Subcutaneous adipose tissue (tissue), 4 donors: ENCODE data around the gene PLCD1. TPM values are rescaled to one million over a fixed set of nuclear protein-coding genes. Genes with fewer than 3 reads are reported as not detected.

Experiments
- total RNA-seq, 4 donors: library from RNA; depleted of rRNA; stranded (reverse); fragments of >200 nt; gene quantifications; one replicate each; pipeline ENCODE4 v1.1.0, GENCODE V29; 2016
- TF ChIP-seq, protein P1 (sequence below): fragments of 450-650 bp; IDR thresholded peaks from one replicate; pipeline ENCODE4 v1.5.1; 2016; ENCODE audit warnings: low read depth, mild to moderate bottlenecking, control low read depth, antibody characterized with exemption, moderate library complexity

The PLCD1 gene
- total RNA-seq, 4 donors from 2014 or later: 17.4 to 34.8 (median 25.2) TPM

DNA sequence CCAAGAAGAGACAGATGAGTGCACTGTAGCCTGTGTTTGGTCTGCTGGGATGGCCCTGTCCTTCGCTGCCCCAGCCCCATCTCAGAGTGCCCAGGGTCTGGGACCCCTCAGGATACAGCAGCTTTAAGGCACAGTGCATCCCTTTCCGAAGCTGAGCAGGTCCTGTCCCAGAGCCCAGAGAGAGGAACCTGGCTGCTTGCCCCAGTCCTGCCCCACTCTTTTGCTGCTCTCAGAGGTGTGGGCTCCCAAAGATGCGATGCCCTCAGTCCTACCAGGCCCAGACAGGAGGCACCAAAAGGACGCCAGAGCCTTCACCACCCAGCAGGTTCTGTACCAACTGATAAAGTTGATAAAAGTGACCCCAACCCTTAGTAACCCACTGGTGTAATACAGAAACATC is 8.2 kb downstream of the PLCD1 start:
- TF ChIP-seq, protein P1, sequence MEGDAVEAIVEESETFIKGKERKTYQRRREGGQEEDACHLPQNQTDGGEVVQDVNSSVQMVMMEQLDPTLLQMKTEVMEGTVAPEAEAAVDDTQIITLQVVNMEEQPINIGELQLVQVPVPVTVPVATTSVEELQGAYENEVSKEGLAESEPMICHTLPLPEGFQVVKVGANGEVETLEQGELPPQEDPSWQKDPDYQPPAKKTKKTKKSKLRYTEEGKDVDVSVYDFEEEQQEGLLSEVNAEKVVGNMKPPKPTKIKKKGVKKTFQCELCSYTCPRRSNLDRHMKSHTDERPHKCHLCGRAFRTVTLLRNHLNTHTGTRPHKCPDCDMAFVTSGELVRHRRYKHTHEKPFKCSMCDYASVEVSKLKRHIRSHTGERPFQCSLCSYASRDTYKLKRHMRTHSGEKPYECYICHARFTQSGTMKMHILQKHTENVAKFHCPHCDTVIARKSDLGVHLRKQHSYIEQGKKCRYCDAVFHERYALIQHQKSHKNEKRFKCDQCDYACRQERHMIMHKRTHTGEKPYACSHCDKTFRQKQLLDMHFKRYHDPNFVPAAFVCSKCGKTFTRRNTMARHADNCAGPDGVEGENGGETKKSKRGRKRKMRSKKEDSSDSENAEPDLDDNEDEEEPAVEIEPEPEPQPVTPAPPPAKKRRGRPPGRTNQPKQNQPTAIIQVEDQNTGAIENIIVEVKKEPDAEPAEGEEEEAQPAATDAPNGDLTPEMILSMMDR: no peak

DNA sequence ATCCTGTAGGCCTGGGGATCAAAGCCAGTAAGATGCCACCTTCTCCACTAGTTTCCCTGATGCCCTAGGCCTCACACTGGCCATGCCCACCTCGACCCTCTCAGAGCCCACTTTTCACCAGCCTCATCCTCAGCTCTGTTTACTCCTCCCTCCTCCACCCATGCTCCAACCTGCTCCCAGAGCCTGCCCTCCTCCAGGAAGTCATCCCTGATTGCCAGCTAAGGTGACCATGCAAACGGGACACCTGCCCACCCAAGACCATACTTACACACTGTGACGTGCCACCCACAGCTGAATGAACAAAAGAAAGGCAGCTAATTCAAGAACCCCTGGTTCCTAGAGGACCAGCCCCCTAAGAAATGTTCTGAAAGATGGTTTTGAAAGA is 9.1 kb downstream of the PLCD1 start:
- TF ChIP-seq, protein P1: no peak

- TF ChIP-seq, protein P1: no peak
Measured at GRCh38 chr3:38019658-38020341, 9.6 kb downstream of the PLCD1 start.

DNA sequence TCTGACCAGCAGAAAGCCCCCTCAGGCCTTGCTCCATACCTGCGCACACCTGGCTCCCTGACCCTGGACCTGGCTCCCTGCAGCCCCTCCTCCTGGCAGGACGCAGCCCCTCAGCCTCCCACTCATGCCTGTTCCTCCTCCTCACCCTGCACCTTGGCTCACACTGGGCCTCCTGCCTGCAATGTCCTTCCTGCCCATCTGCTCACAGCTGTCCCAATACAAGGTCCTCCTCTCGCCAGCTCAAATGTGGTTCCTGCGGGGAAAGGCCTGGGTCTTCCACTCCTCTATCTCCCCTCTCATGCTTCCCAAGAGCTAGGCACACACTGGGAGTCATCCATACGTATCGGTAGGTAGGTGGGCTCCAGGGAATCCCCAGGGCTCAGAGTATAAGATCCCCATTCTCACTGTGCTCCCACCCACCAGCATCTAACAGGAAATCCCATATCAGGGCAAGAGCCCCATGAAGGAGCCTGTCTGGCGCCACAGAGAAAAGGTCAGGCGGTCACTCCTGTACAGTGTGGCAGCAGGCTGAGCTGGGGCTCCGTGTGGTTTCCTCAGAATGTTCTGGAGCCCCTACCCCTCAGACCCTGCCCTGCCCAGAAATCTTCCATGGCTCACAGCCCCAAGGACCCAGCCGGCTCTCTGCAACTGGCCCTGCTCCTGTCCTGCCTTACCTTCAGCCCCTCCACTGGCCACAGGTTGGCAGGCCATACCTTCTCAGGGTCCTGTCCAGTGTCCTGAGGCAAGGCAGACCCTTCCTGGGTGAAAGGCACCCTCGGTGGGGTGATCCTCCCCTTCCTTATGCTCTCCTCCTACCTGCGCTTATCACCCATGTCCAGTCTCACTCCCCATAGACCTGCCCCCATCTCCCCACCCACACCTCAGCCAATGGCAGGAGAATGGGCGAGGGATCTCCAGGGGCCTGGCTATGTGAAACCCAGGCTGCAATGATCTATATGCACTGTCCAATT is 10.9 kb downstream of the PLCD1 start:
- TF ChIP-seq, protein P1: no peak

GRCh38 chr3:38017445-38018295 is 11.8 kb downstream of the PLCD1 start:
- TF ChIP-seq, protein P1: no peak

- TF ChIP-seq, protein P1: no peak
Measured at GRCh38 chr3:38016847-38017444, 12.5 kb downstream of the PLCD1 start.
